Sigmoid colon (tissue), 7 donors: ENCODE measurements around the gene XKR7. TPM values are rescaled to one million over a fixed set of nuclear protein-coding genes. Genes with fewer than 3 reads are reported as not detected.
"Not testable (repeated sequence)": the region's sequence is repeated elsewhere in the genome, so short reads cannot be mapped to it uniquely, and the experiment has no call there.

Experiments
- DNase-seq: peaks from one replicate; pipeline ENCODE4 v3.0.0-alpha.2; 2019
- H3K27ac ChIP-seq, 4 donors: fragments of 200-600 bp; sonication (generic); one replicate each; pipeline ENCODE4 v1.5.1; 2016 to 2019; ENCODE audit warnings: mild to moderate bottlenecking in 1 of 4
- H3K27me3 ChIP-seq, 3 donors: fragments of 200-600 bp; sonication (generic); one replicate each; pipeline ENCODE4 v1.5.1; 2019; ENCODE audit warnings: mild to moderate bottlenecking in 1 of 3
- H3K36me3 ChIP-seq, 4 donors: fragments of 200-600 bp; sonication (generic); one replicate each; pipeline ENCODE4 v1.5.1; 2016 to 2019
- H3K4me1 ChIP-seq, 4 donors: fragments of 200-600 bp; sonication (generic); one replicate each; pipeline ENCODE4 v1.5.1; 2017 to 2019
- H3K4me3 ChIP-seq, 4 donors: fragments of 200-600 bp; sonication (generic); one replicate each; pipeline ENCODE4 v1.5.1; 2017 to 2019; ENCODE audit warnings: mild to moderate bottlenecking in 2 of 4, moderate library complexity in 1 of 4
- H3K9me3 ChIP-seq, 4 donors: fragments of 200-600 bp in 3 of 4; sonication (generic) in 3 of 4; one replicate each; pipeline versions ENCODE4 v1.5.1 to v1.6.1; 2013 to 2019
- EP300 ChIP-seq, 4 donors: sonication (generic); formaldehyde crosslinking; IDR thresholded peaks; one replicate each; pipeline ENCODE4 v1.6.1; 2017; ENCODE audit warnings: antibody characterized with exemption in 4 of 4
- POLR2A ChIP-seq, 2 donors: fragments of 450-650 bp; IDR thresholded peaks; one replicate each; pipeline ENCODE4 v1.6.1; 2016; ENCODE audit warnings: antibody characterized with exemption in 2 of 2, mild to moderate bottlenecking in 2 of 2, moderate library complexity in 2 of 2
- POLR2AphosphoS5 ChIP-seq, 4 donors: sonication (generic); formaldehyde crosslinking; IDR thresholded peaks; one replicate each; pipeline ENCODE4 v1.6.1; 2017; ENCODE audit warnings: antibody characterized with exemption in 4 of 4
- WGBS, 2 donors: extraction: QIAGEN DNeasy Blood & Tissue Kit; methylation state at CpG; one replicate each; pipeline ENCODE4 v1.1.7; 2013; 5-methylcytosine and 5-hydroxymethylcytosine counted together
- intact Hi-C: fragments of 100-400 bp; cut with DNase I; formaldehyde crosslinking; loops from one replicate; pipeline ENCODE4 v1.15.1; 2023
- polyA plus RNA-seq, 3 donors: library from polyadenylated mRNA; stranded (reverse); fragments of 200-250 nt; gene quantifications; one replicate each; pipeline ENCODE4 v1.2.3, GENCODE V29; 2013
- total RNA-seq, 4 donors: library from RNA; depleted of rRNA; stranded (reverse); fragments of >200 nt; gene quantifications; one replicate each; pipeline ENCODE4 v1.1.0, GENCODE V29; 2016
- TF ChIP-seq, protein P1 (sequence below), 4 experiments: fragments of 450-650 bp in 3 of 4; fragments of 200-600 bp in 1 of 4; IDR thresholded peaks; one replicate each; pipeline ENCODE4 v1.5.1; 2016 to 2019; ENCODE audit warnings: antibody characterized with exemption in 4 of 4, mild to moderate bottlenecking in 3 of 4, moderate library complexity in 2 of 4
- donor health status: healthy with polysubstance abuse.
- donor health status: Bipolar disorder and iron deficiency.
- donor health status: healthy.

Gene XKR7
- total and polyA plus RNA-seq, 7 donors = under 0.01 to 0.15 (median 0.14) TPM; not detected in 4

DNA sequence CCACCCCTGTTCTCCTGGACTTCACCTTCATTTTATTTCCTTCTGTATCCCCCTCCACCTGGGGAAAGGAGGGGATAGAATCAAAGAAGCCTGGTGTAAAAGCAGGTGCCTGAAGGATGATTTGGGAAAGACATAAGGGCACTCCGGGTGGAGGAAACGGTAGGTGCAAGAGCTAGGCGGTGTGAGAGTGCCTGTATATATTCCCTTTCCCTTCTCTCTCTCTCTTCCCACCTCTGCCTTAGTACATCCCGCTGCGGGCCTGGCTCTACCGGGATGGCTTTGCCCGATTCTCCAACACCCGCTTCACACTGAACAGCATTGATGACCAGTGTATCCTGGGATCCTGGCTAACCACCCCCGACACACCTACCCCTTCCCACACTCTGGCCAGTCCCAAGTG, 42.3 kb upstream of the XKR7 start:
- Histone ChIP-seq H3K27me3 (peaks cover 0 to 32% (median 0%) of the 10 kb centered on the region in 3 donors), H3K9me3 (no peaks in the 10 kb centered on the region), H3K36me3 (no peaks in the 10 kb centered on the region), H3K4me3 (no peak overlapping the region), H3K4me1 (no peaks in the 10 kb centered on the region), H3K27ac (no peak overlapping the region)
- DNase-seq = no peak
- 58 to 79% methylated on average over 9 of the region's 9 CpGs for WGBS, 2 donors
- intact Hi-C loops = no loop called here
- TF ChIP-seq EP300 (IDR thresholded peaks at IDR 0.05) = no peak
- TF ChIP-seq, protein P1, sequence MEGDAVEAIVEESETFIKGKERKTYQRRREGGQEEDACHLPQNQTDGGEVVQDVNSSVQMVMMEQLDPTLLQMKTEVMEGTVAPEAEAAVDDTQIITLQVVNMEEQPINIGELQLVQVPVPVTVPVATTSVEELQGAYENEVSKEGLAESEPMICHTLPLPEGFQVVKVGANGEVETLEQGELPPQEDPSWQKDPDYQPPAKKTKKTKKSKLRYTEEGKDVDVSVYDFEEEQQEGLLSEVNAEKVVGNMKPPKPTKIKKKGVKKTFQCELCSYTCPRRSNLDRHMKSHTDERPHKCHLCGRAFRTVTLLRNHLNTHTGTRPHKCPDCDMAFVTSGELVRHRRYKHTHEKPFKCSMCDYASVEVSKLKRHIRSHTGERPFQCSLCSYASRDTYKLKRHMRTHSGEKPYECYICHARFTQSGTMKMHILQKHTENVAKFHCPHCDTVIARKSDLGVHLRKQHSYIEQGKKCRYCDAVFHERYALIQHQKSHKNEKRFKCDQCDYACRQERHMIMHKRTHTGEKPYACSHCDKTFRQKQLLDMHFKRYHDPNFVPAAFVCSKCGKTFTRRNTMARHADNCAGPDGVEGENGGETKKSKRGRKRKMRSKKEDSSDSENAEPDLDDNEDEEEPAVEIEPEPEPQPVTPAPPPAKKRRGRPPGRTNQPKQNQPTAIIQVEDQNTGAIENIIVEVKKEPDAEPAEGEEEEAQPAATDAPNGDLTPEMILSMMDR (IDR thresholded peaks at IDR 0.05) = no peak

DNA sequence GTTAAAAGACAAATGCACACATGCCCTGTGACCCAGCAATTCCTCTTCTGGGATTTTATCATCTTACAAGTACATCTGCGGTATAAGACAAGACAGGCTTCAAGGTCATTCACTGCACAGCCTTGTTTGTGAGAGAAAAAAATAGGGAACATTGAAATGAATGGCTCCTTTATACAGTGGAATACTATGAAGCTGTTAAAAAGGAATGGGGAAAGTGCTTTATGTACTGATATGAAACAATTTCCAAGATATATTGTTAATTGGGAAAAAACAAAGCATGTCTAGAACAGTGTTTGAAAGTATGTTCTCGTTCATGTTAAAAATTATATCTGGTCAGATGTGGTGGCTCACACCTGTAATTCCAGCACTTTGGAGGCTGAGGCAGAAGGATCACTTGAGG, 41.5 kb upstream of the XKR7 start:
- no peaks in the 10 kb centered on the region for H3K36me3 ChIP-seq
- H3K4me1 ChIP-seq = no peaks in the 10 kb centered on the region
- TF ChIP-seq EP300 (IDR thresholded peaks at IDR 0.05) = no peak
- no peak for TF ChIP-seq POLR2AphosphoS5 (IDR thresholded peaks at IDR 0.05)
- TF ChIP-seq, protein P1 (IDR thresholded peaks at IDR 0.05) = no peak
- no peak for TF ChIP-seq POLR2A (IDR thresholded peaks at IDR 0.05)
- H3K4me3 ChIP-seq = no peak overlapping the region
- peak; percentile 3 for DNase-seq
- peaks cover 0 to 30% (median 0%) of the 10 kb centered on the region in 3 donors for H3K27me3 ChIP-seq
- H3K27ac ChIP-seq = no peak overlapping the region
- WGBS, 2 donors = 69 to 82% methylated on average over 2 of the region's 2 CpGs
- intact Hi-C loops = no loop called here
- no peaks in the 10 kb centered on the region for H3K9me3 ChIP-seq

DNA sequence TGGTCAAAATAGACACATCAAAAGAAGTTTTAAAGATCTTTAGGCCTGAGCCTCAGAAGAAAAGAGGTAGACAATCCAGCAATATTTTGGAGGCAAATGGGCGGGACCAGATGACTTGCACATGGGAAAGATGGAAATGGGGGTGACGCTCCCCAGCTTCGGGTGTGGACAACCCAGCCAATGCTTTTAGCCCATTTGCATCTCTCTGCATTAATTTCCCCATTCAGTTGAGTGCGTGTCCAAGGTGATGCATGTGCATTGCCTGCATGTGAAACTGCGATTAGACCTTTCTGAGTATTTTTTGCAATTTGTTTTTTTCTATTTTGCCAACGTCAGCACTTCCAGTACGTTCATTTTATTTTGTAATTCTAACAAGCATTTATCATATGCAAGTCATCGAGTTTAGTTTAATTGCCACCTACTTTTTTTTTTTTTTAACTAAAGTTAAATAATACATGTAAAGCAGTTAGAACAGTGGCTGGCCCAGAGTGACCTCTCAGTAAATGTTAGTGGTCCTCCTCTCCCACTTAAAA, 40.3 kb upstream of the XKR7 start:
- intact Hi-C loops = no loop called here
- Histone ChIP-seq H3K36me3 (no peaks in the 10 kb centered on the region), H3K27ac (no peak overlapping the region), H3K27me3 (peaks cover 0 to 30% (median 0%) of the 10 kb centered on the region in 3 donors), H3K9me3 (no peaks in the 10 kb centered on the region), H3K4me1 (no peaks in the 10 kb centered on the region), H3K4me3 (no peak overlapping the region)
- DNase-seq = no peak
- 51 to 75% methylated on average over 8 of the region's 8 CpGs for WGBS, 2 donors
- no peak for TF ChIP-seq POLR2A (IDR thresholded peaks at IDR 0.05)
- no peak for TF ChIP-seq POLR2AphosphoS5 (IDR thresholded peaks at IDR 0.05)
- no peak for TF ChIP-seq EP300 (IDR thresholded peaks at IDR 0.05)
- TF ChIP-seq, protein P1 (IDR thresholded peaks at IDR 0.05) = no peak

DNA sequence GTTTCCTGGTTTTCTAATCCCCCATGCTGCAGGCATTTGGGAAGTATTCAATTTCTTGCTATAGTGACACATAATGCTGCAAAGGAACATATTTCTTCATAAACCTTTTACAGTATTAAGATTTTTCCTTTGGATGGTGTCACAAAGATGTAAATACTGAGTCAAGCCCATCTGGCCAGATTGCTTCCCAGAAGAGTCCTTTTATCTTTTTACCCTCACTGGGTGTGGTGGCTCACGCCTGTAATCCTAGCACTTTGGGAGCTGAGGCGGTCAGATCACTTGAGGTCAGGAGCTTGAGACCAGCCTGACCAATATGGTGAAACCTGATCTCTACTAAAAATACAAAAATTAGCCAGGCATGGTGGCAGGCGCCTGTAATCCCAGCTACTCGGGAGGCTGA, 38.3 kb upstream of the XKR7 start:
- H3K36me3 ChIP-seq, intact Hi-C loops, H3K4me1 ChIP-seq, H3K27ac ChIP-seq, H3K9me3 ChIP-seq, H3K4me3 ChIP-seq, DNase-seq: not testable (repeated sequence)
- H3K27me3 ChIP-seq = peaks cover 0 to 20% (median 0%) of the 10 kb centered on the region in 3 donors
- WGBS, 2 donors = 45 to 78% methylated on average over 4 of the region's 4 CpGs

DNA sequence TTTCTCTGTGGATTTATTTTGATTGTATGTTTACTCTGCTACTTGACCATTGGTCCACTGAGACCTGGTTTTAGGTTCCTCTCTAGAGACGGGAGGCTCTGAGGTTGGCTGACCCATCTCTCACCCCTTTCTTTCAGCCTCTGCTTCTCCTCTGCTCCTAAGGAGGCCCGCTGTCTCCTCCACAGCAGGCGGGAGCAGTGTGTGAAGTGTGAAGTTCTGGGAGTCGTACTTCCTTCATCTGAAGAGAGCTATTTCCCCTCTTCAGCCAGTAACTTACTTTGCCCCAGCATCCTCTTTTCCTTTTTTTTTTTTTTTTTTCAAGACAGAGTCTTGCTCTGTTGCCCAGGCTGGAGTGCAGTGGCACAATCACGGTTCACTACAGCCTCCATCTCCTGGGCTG, 37.2 kb upstream of the XKR7 start:
- TF ChIP-seq EP300 (IDR thresholded peaks at IDR 0.05) (no peak), POLR2AphosphoS5 (IDR thresholded peaks at IDR 0.05) (no peak), POLR2A (IDR thresholded peaks at IDR 0.05) (no peak)
- TF ChIP-seq, protein P1 (IDR thresholded peaks at IDR 0.05) = no peak
- intact Hi-C loops = no loop called here
- Histone ChIP-seq H3K27me3 (peaks cover 0 to 12% (median 0%) of the 10 kb centered on the region in 3 donors), H3K36me3 (no peaks in the 10 kb centered on the region), H3K4me1 (no peaks in the 10 kb centered on the region), H3K4me3 (no peak overlapping the region), H3K9me3 (no peaks in the 10 kb centered on the region), H3K27ac (no peak overlapping the region)
- no peak for DNase-seq
- 36 to 52% methylated on average over 5 of the region's 5 CpGs for WGBS, 2 donors
